SK-N-SH treated with all-trans-retinoic acid at 6 μM for 48 hours (cell line): ENCODE results near the gene NLRP9.

Experiments
- ATAC-seq: fragments of 200-7000 bp; cut with Tn5 transposase; 3 replicates; pipeline ENCODE4 v1.9.1; 2020; ENCODE audit warnings: mild to moderate bottlenecking, moderate library complexity
- ARNTL ChIP-seq: fragments of 450-650 bp; formaldehyde crosslinking; IDR thresholded peaks from 2 replicates; pipeline ENCODE4 v1.5.0; 2020; ENCODE audit warnings: low read depth, mild to moderate bottlenecking, moderate library complexity, borderline replicate concordance
- BACH2 ChIP-seq: fragments of 250-450 bp; sonication (Bioruptor Pico); IDR thresholded peaks from 2 replicates; pipeline ENCODE4 v1.9.0; 2021; ENCODE audit warnings: mild to moderate bottlenecking, borderline replicate concordance
- ESRRG ChIP-seq: fragments of 250-450 bp; sonication (Bioruptor Pico); IDR thresholded peaks from 2 replicates; pipeline ENCODE4 v1.6.1; 2021; ENCODE audit warnings: mild to moderate bottlenecking
- GLIS3 ChIP-seq: fragments of 250-450 bp; sonication (Bioruptor Pico); IDR thresholded peaks from 2 replicates; pipeline ENCODE4 v1.5.0; 2020; ENCODE audit warnings: mild to moderate bottlenecking, moderate library complexity
- ISL1 ChIP-seq: fragments of 250-450 bp; sonication (Bioruptor Pico); IDR thresholded peaks from 2 replicates; pipeline ENCODE4 v2.1.2; 2022; ENCODE audit warnings: mild to moderate bottlenecking, moderate library complexity
- OSR1 ChIP-seq: fragments of 250-450 bp; sonication (Bioruptor Pico); IDR thresholded peaks from 2 replicates; pipeline ENCODE4 v1.8.0; 2022; ENCODE audit warnings: moderate library complexity, mild to moderate bottlenecking, inconsistent platforms
- PPARA ChIP-seq: fragments of 250-450 bp; sonication (Bioruptor Pico); IDR thresholded peaks from 2 replicates; pipeline ENCODE4 v1.5.0; 2020; ENCODE audit warnings: mild to moderate bottlenecking, borderline replicate concordance
- RARB ChIP-seq: fragments of 250-450 bp; sonication (Bioruptor Pico); IDR thresholded peaks from 2 replicates; pipeline ENCODE4 v1.8.0; 2021; ENCODE audit warnings: mild to moderate bottlenecking, moderate library complexity
- SNAI2 ChIP-seq: fragments of 250-450 bp; sonication (Bioruptor Pico); IDR thresholded peaks from 2 replicates; pipeline ENCODE4 v1.5.0; 2020; ENCODE audit warnings: mild to moderate bottlenecking, moderate library complexity
- TCF4 ChIP-seq: fragments of 250-450 bp; sonication (Bioruptor Pico); IDR thresholded peaks from 2 replicates; pipeline ENCODE4 v1.8.0; 2021; ENCODE audit warnings: mild to moderate bottlenecking, moderate library complexity, borderline replicate concordance
- TOX ChIP-seq: fragments of 250-450 bp; sonication (Bioruptor Pico); IDR thresholded peaks from 2 replicates; pipeline ENCODE4 v1.8.0; 2021; ENCODE audit warnings: mild to moderate bottlenecking, moderate library complexity, borderline replicate concordance
- ZFP3 ChIP-seq: fragments of 250-450 bp; sonication (Bioruptor Pico); IDR thresholded peaks from 2 replicates; pipeline ENCODE4 v1.5.0; 2020; ENCODE audit warnings: mild to moderate bottlenecking, moderate library complexity
- ZFP30 ChIP-seq: fragments of 450-650 bp; formaldehyde crosslinking; IDR thresholded peaks from 2 replicates; pipeline ENCODE4 v1.5.0; 2022; ENCODE audit warnings: mild to moderate bottlenecking, moderate library complexity
- ZNF565 ChIP-seq: fragments of 450-650 bp; formaldehyde crosslinking; conservative IDR thresholded peaks from 2 replicates; pipeline ENCODE4 v1.5.0; 2020; ENCODE audit warnings: low read depth, mild to moderate bottlenecking, moderate library complexity
- ZNF70 ChIP-seq: fragments of 450-650 bp; formaldehyde crosslinking; IDR thresholded peaks from 2 replicates; pipeline ENCODE4 v1.5.0; 2020; ENCODE audit warnings: mild to moderate bottlenecking, moderate library complexity
- ZNF8 ChIP-seq: fragments of 450-650 bp; formaldehyde crosslinking; IDR thresholded peaks from 2 replicates; pipeline ENCODE4 v1.5.0; 2020; ENCODE audit warnings: mild to moderate bottlenecking, moderate library complexity
- TF ChIP-seq, protein P1 (sequence below): fragments of 250-450 bp; sonication (Bioruptor Pico); IDR thresholded peaks from 2 replicates; pipeline ENCODE4 v1.8.0; 2020; ENCODE audit warnings: mild to moderate bottlenecking, moderate library complexity, borderline replicate concordance
- TF ChIP-seq, protein P2 (sequence below): fragments of 250-450 bp; sonication (Bioruptor Pico); IDR thresholded peaks from 2 replicates; pipeline ENCODE4 v1.5.1; 2021; ENCODE audit warnings: mild to moderate bottlenecking, moderate library complexity
- TF ChIP-seq, protein P3 (sequence below): fragments of 250-450 bp; sonication (Bioruptor Pico); IDR thresholded peaks from 2 replicates; pipeline ENCODE4 v1.5.1; 2020; ENCODE audit warnings: low read depth, mild to moderate bottlenecking, moderate library complexity
- TF ChIP-seq, protein P4 (sequence below): fragments of 250-450 bp; sonication (Bioruptor Pico); IDR thresholded peaks from 2 replicates; pipeline ENCODE4 v1.5.0; 2020; ENCODE audit warnings: mild to moderate bottlenecking, moderate library complexity

Gene NLRP9

DNA sequence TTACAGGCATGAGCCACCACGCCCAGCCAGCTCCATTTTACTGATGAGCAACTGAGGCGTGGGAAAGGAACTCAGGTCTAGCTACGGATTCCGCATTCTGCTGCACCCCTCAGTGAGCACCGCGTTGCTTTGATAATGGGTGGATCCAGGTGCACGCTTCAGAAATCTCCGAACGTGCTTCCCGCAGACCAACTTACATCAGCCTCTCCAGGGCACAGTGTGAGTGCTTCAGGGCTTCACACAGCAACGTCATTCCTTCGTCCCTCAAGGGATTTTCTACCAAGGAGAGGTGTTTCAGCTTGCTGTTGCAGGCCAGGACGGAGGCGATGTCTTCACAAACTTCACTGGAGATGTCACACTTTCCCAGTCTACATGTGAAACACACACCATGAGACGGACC is 21.7 kb downstream of the NLRP9 start (continued):
- TF ChIP-seq, protein P1, sequence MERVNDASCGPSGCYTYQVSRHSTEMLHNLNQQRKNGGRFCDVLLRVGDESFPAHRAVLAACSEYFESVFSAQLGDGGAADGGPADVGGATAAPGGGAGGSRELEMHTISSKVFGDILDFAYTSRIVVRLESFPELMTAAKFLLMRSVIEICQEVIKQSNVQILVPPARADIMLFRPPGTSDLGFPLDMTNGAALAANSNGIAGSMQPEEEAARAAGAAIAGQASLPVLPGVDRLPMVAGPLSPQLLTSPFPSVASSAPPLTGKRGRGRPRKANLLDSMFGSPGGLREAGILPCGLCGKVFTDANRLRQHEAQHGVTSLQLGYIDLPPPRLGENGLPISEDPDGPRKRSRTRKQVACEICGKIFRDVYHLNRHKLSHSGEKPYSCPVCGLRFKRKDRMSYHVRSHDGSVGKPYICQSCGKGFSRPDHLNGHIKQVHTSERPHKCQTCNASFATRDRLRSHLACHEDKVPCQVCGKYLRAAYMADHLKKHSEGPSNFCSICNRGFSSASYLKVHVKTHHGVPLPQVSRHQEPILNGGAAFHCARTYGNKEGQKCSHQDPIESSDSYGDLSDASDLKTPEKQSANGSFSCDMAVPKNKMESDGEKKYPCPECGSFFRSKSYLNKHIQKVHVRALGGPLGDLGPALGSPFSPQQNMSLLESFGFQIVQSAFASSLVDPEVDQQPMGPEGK (CRISPR knock-in tag), result no peak

DNA sequence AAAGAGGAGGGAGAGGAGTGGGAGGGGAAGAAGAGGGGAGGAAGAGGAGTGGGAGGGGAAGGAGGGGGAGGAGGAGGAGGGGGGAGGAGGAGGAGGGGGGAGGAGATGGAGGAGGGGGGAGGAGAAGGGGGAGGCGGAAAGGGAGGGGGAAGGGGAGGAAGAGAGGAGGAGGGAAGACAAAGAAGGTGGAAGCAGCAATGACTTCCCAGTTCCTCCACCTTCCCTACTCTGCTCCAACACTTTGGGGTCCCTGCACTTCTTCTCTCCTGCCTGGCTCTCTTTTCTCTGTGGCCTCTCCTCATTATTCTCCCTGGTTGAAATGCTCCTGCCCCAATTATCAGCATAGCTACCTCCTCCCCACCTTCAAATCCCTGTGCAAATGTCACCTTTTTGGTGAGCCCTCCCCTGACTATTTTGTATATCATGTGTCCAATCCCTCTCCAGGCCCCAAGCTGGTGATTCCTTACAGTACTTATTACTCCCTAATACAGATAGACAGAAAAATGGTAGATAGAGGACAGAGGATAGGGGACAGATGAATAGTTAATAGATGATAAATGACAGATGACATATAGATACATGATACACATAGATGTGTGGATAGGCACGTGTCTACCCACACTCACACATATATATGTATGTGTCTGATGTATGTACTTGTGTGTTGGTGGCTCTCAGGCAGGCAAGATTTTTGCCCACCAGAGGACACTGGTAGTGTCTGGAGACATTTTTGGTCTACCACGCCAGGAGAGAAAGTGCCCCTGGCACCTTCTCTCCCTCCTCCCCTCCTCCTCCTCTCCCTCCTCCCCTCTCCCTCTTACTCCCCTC is 25.2 kb downstream of the NLRP9 start:
- no peak for ATAC-seq
- no peak for TF ChIP-seq ZNF8 (CRISPR knock-in tag)
- TF ChIP-seq, all 23 proteins: peak for 0

DNA sequence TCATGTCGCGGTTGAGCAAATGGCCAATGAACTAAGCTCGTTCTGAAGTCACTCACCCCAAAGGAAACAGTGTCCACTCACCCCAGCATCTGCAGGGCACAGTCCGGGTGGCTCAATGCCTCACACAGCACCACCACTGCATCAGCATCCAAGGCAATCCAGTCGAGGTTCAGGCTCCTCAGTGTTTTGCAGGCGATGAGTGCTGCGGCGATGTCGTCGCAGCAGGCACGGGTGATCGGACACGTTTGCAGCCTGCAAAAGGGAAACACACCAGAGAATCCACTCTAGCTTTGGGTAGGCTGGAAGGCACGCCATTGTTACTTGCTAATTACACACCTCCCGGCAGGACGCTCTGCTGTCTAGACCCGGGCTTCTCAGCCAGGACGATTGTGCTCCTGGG is 26.5 kb downstream of the NLRP9 start:
- no peak for TF ChIP-seq RARB
- no peak for TF ChIP-seq TOX (CRISPR knock-in tag)
- TF ChIP-seq, protein P2, sequence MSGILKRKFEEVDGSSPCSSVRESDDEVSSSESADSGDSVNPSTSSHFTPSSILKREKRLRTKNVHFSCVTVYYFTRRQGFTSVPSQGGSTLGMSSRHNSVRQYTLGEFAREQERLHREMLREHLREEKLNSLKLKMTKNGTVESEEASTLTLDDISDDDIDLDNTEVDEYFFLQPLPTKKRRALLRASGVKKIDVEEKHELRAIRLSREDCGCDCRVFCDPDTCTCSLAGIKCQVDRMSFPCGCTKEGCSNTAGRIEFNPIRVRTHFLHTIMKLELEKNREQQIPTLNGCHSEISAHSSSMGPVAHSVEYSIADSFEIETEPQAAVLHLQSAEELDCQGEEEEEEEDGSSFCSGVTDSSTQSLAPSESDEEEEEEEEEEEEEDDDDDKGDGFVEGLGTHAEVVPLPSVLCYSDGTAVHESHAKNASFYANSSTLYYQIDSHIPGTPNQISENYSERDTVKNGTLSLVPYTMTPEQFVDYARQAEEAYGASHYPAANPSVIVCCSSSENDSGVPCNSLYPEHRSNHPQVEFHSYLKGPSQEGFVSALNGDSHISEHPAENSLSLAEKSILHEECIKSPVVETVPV (CRISPR knock-in tag), result no peak
- TF ChIP-seq ESRRG, result no peak
- TF ChIP-seq GLIS3, result no peak
- ATAC-seq, result no peak

DNA sequence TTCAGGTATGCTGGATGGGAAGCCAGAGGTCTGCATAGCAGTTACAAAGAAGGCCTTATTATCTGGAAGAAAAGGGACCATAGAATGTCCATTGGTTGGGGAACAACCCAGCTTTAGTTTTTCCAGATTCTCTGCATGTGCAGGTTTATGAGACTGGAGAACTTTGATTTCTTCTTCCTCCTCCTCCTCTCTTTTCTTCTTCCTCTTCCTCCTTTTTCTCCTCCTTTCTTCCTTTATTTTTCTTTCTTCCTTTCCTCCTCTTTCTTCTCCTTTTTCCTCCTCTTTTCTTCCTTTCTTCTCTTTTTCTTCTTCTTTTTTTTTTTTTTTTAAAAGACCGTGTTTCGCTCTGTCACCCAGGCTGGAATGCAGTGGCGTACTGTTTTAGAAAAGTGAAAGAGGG is 32.2 kb downstream of the NLRP9 start:
- ATAC-seq, result no peak
- TF ChIP-seq BACH2 (CRISPR knock-in tag) (no peak), SNAI2 (CRISPR knock-in tag) (no peak), ZNF565 (CRISPR knock-in tag) (no peak), OSR1 (CRISPR knock-in tag) (no peak), ESRRG (no peak), ARNTL (CRISPR knock-in tag) (no peak), ZNF70 (CRISPR knock-in tag) (no peak), RARB (no peak), ISL1 (CRISPR knock-in tag) (no peak), TOX (CRISPR knock-in tag) (no peak), ZNF8 (CRISPR knock-in tag) (no peak), GLIS3 (no peak), TCF4 (no peak), ZFP3 (CRISPR knock-in tag) (no peak), PPARA (no peak), ZFP30 (CRISPR knock-in tag) (no peak)
- TF ChIP-seq, protein P3, sequence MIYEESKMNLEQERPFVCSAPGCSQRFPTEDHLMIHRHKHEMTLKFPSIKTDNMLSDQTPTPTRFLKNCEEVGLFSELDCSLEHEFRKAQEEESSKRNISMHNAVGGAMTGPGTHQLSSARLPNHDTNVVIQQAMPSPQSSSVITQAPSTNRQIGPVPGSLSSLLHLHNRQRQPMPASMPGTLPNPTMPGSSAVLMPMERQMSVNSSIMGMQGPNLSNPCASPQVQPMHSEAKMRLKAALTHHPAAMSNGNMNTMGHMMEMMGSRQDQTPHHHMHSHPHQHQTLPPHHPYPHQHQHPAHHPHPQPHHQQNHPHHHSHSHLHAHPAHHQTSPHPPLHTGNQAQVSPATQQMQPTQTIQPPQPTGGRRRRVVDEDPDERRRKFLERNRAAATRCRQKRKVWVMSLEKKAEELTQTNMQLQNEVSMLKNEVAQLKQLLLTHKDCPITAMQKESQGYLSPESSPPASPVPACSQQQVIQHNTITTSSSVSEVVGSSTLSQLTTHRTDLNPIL (CRISPR knock-in tag), result no peak
- TF ChIP-seq, protein P2 (CRISPR knock-in tag), result no peak
- TF ChIP-seq, protein P1 (CRISPR knock-in tag), result no peak
- TF ChIP-seq, protein P4, sequence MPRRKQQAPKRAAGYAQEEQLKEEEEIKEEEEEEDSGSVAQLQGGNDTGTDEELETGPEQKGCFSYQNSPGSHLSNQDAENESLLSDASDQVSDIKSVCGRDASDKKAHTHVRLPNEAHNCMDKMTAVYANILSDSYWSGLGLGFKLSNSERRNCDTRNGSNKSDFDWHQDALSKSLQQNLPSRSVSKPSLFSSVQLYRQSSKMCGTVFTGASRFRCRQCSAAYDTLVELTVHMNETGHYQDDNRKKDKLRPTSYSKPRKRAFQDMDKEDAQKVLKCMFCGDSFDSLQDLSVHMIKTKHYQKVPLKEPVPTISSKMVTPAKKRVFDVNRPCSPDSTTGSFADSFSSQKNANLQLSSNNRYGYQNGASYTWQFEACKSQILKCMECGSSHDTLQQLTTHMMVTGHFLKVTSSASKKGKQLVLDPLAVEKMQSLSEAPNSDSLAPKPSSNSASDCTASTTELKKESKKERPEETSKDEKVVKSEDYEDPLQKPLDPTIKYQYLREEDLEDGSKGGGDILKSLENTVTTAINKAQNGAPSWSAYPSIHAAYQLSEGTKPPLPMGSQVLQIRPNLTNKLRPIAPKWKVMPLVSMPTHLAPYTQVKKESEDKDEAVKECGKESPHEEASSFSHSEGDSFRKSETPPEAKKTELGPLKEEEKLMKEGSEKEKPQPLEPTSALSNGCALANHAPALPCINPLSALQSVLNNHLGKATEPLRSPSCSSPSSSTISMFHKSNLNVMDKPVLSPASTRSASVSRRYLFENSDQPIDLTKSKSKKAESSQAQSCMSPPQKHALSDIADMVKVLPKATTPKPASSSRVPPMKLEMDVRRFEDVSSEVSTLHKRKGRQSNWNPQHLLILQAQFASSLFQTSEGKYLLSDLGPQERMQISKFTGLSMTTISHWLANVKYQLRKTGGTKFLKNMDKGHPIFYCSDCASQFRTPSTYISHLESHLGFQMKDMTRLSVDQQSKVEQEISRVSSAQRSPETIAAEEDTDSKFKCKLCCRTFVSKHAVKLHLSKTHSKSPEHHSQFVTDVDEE (CRISPR knock-in tag), result no peak
- TF ChIP-seq, all 23 proteins: peak for 0
